ENCODE measurements around the gene AKR1E2.

GRCh38 chr10:4837551-4837950 lies 11.5 kb downstream of the AKR1E2 start:
- TF ChIP-seq CTCF (IDR thresholded peaks at IDR 0.05; ENCODE audit: insufficient read depth, low read length, poor library complexity, severe bottlenecking) (no peak), EZH2phosphoT487 (conservative IDR thresholded peaks at IDR 0.05; ENCODE audit: low read length) (no peak)

Measured in SU-DHL-6 (cell line).